Endothelial cell of umbilical vein (primary cell): ENCODE data around the gene AGAP3.

Experiments
- JUN ChIP-seq: IDR thresholded peaks from 2 replicates; pipeline ENCODE4 v1.6.1; 2011; ENCODE audit warnings: borderline replicate concordance, low read depth; ENCODE audit not compliant: insufficient read length, insufficient read depth
- MYC ChIP-seq: IDR thresholded peaks from one replicate; pipeline ENCODE4 v1.6.1; 2011; ENCODE audit warnings: mild to moderate bottlenecking, low read depth, low read length
- TF ChIP-seq, protein P1 (sequence below), 2 donors: IDR thresholded peaks; 1 replicate in 1 of 2; 2 replicates in 1 of 2; pipeline ENCODE4 v1.5.1; 2011; ENCODE audit warnings: low read length in 2 of 2, mild to moderate bottlenecking in 2 of 2, moderate library complexity in 2 of 2, control low read depth in 1 of 2, inconsistent platforms in 1 of 2, low read depth in 1 of 2; ENCODE audit not compliant: insufficient read depth in 1 of 2; ENCODE audit errors: extremely low read depth in 1 of 2

DNA sequence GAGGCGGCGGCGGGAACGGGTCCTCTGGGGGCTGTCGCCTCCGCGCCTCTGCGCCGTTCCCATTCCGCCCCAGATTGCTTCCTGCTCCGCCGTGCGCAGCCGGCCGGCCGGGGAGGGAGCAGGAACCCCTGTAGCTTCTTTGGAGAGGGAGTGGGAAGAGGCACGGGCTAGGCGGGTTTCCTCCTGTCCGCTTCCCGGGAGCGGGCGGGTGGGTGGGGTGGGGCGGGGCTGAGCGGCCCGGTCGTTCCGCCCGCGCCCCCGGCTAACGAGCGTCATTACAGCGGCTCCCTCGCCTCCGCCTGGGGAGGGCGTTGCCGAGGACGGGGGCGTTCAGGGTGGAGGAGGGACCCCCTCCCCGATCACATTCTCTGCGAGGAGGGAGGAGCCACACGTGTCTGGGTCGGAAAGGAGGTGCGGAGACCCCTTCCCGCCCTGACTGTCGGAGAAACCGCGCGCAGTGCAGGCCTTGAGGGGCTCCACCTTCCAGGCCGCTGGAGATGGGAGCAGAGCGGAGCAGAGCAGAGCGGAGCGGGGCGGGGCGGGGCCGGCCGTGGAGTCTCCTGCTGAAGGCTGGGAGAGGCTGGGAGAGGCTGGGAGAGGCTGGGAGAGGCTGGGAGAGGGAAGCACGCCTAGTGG, 39.7 kb downstream of the AGAP3 start:
- no peak for TF ChIP-seq JUN
- TF ChIP-seq MYC: no peak
- TF ChIP-seq, protein P1, sequence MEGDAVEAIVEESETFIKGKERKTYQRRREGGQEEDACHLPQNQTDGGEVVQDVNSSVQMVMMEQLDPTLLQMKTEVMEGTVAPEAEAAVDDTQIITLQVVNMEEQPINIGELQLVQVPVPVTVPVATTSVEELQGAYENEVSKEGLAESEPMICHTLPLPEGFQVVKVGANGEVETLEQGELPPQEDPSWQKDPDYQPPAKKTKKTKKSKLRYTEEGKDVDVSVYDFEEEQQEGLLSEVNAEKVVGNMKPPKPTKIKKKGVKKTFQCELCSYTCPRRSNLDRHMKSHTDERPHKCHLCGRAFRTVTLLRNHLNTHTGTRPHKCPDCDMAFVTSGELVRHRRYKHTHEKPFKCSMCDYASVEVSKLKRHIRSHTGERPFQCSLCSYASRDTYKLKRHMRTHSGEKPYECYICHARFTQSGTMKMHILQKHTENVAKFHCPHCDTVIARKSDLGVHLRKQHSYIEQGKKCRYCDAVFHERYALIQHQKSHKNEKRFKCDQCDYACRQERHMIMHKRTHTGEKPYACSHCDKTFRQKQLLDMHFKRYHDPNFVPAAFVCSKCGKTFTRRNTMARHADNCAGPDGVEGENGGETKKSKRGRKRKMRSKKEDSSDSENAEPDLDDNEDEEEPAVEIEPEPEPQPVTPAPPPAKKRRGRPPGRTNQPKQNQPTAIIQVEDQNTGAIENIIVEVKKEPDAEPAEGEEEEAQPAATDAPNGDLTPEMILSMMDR (IDR thresholded peaks at IDR 0.05; ENCODE audit: extremely low read depth in 1 of 2, insufficient read depth in 1 of 2, low read depth in 1 of 2, low read length in 2 of 2): no peak
